GM19438 (cell line): ENCODE measurements around the gene STAC2.
"Not testable (repeated sequence)": the region's sequence is repeated elsewhere in the genome, so short reads cannot be mapped to it uniquely, and the experiment has no call there.

Source experiments
- ATAC-seq: cut with Tn5 transposase; IDR thresholded peaks from one replicate; pipeline ENCODE4 v1.9.1; 2021; ENCODE audit warnings: low read depth; ENCODE audit not compliant: unreplicated experiment

STAC2 gene

GRCh38 chr17:39225308-39225958 is at the start of gene STAC2:
Gene STAC2 (minus strand): TSS chr17:39225945. CDS start chr17:39225502, 443 bp downstream.
- no peak for ATAC-seq

GRCh38 chr17:39271546-39271945 is 45.8 kb upstream of the STAC2 start:
- no peak for ATAC-seq

- no peak for ATAC-seq
These were observed 45.2 kb upstream of the STAC2 start for GRCh38 chr17:39270923-39271322.

GRCh38 chr17:39264119-39264518 is 38.4 kb upstream of the STAC2 start:
- no peak for ATAC-seq

GRCh38 chr17:39261286-39261685 is 35.5 kb upstream of the STAC2 start:
- no peak for ATAC-seq

- ATAC-seq = no peak
These were observed 27.2 kb upstream of the STAC2 start for GRCh38 chr17:39252788-39253460.

GRCh38 chr17:39251997-39252396 is 26.3 kb upstream of the STAC2 start:
- no peak for ATAC-seq

- ATAC-seq = not testable (repeated sequence)
These were observed 24.3 kb upstream of the STAC2 start for GRCh38 chr17:39250076-39250475.

GRCh38 chr17:39246274-39246673 is 20.5 kb upstream of the STAC2 start:
- ATAC-seq = no peak

- peak; percentile 60 for ATAC-seq
These were observed 19.1 kb upstream of the STAC2 start for GRCh38 chr17:39244600-39245570.

GRCh38 chr17:39244016-39244599 is 18.4 kb upstream of the STAC2 start:
- ATAC-seq = no peak

- no peak for ATAC-seq
These were observed 17.4 kb upstream of the STAC2 start for GRCh38 chr17:39243155-39243554.

GRCh38 chr17:39240631-39241030 is 14.9 kb upstream of the STAC2 start:
- ATAC-seq = no peak

- ATAC-seq = no peak
These were observed 14.0 kb upstream of the STAC2 start for GRCh38 chr17:39239640-39240314.

GRCh38 chr17:39238311-39238972 is 12.7 kb upstream of the STAC2 start:
- no peak for ATAC-seq

GRCh38 chr17:39237586-39237985 is 11.8 kb upstream of the STAC2 start:
- ATAC-seq = no peak

- ATAC-seq = no peak
These were observed 11.3 kb upstream of the STAC2 start for GRCh38 chr17:39236981-39237441.

GRCh38 chr17:39236450-39236927 is 10.7 kb upstream of the STAC2 start:
- no peak for ATAC-seq
